Fibroblast of peridontal ligament (primary cell): ENCODE results near the gene PPP2R1A.
A peak's percentile ranks its signal among the peaks of the same experiment; 100 is the strongest.
"Not testable (repeated sequence)": the region's sequence is repeated elsewhere in the genome, so short reads cannot be mapped to it uniquely, and the experiment has no call there.

ENCODE experiments used
- DNase-seq: peaks from one replicate; pipeline ENCODE4 v3.0.0-alpha.2; 2010; ENCODE audit errors: extremely low read depth

The PPP2R1A gene

GRCh38 chr19:52200755-52201391 lies 11.0 kb downstream of the PPP2R1A start:
- DNase-seq: not testable (repeated sequence)

- DNase-seq: no peak
Observed at GRCh38 chr19:52206481-52206880, 16.6 kb downstream of the PPP2R1A start.

GRCh38 chr19:52211203-52211602 lies 21.4 kb downstream of the PPP2R1A start:
- no peak for DNase-seq

- DNase-seq: no peak
Observed at GRCh38 chr19:52211926-52212571, 22.2 kb downstream of the PPP2R1A start.

GRCh38 chr19:52212572-52213255 lies 22.9 kb downstream of the PPP2R1A start:
- DNase-seq: no peak

GRCh38 chr19:52214241-52214640 lies 24.4 kb downstream of the PPP2R1A start:
- no peak for DNase-seq

- DNase-seq: no peak
Observed at GRCh38 chr19:52216401-52216800, 26.5 kb downstream of the PPP2R1A start.

GRCh38 chr19:52217576-52217975 lies 27.7 kb downstream of the PPP2R1A start:
- no peak for DNase-seq

- DNase-seq: no peak
Observed at GRCh38 chr19:52219611-52220010, 29.8 kb downstream of the PPP2R1A start.

GRCh38 chr19:52221031-52221430 lies 31.2 kb downstream of the PPP2R1A start:
- DNase-seq: no peak

- no peak for DNase-seq
Observed at GRCh38 chr19:52221831-52222375, 32.1 kb downstream of the PPP2R1A start.

GRCh38 chr19:52224211-52224610 lies 34.4 kb downstream of the PPP2R1A start:
- no peak for DNase-seq

GRCh38 chr19:52226652-52227051 lies 36.8 kb downstream of the PPP2R1A start:
- DNase-seq: no peak

GRCh38 chr19:52227196-52227940 lies 37.5 kb downstream of the PPP2R1A start:
- no peak for DNase-seq

GRCh38 chr19:52227980-52228379 lies 38.1 kb downstream of the PPP2R1A start:
- DNase-seq: no peak

- DNase-seq: no peak
Observed at GRCh38 chr19:52229524-52229923, 39.7 kb downstream of the PPP2R1A start.

GRCh38 chr19:52230685-52231084 lies 40.8 kb downstream of the PPP2R1A start:
- no peak for DNase-seq

- DNase-seq: no peak
Observed at GRCh38 chr19:52231154-52231910, 41.5 kb downstream of the PPP2R1A start.

- no peak for DNase-seq
Observed at GRCh38 chr19:52234406-52234805, 44.6 kb downstream of the PPP2R1A start.

- DNase-seq: no peak
Observed at GRCh38 chr19:52237197-52237596, 47.3 kb downstream of the PPP2R1A start.

- peak; percentile 77 for DNase-seq
Observed at GRCh38 chr19:52237771-52238400, 48.0 kb downstream of the PPP2R1A start.
